GM12875 (cell line): ENCODE results near the gene EDRF1.

Source experiments
- H3K4me3 ChIP-seq: one replicate; pipeline ENCODE4 v1.5.1; 2011; ENCODE audit warnings: low read depth, low read length, control low read depth
- TF ChIP-seq, protein P1 (sequence below): IDR thresholded peaks from 2 replicates; pipeline ENCODE4 v1.5.1; 2011; ENCODE audit warnings: low read depth, mild to moderate bottlenecking, control low read depth, inconsistent platforms, low read length, moderate library complexity, borderline replicate concordance; ENCODE audit not compliant: insufficient read depth

Gene EDRF1

DNA sequence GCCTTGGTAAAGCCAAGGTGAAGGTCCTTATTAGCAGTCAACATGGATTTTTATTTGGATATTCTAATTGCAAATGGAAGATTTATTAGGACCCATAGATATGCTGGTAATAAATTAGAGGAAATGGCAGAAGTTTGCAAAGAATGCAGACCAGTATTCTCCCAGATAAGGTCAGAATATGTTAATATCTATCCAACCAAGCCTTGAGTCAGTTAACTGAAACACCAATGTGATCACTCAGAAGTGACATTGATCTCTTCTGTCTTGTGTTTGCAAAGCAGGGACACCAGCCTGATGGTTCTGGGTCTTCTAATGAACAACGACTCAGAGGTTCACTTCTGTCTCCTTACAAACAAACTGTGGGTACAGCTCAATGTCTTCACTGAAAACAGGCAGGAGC, 82.1 kb downstream of the EDRF1 start:
- no peak overlapping the region for H3K4me3 ChIP-seq
- TF ChIP-seq, protein P1, sequence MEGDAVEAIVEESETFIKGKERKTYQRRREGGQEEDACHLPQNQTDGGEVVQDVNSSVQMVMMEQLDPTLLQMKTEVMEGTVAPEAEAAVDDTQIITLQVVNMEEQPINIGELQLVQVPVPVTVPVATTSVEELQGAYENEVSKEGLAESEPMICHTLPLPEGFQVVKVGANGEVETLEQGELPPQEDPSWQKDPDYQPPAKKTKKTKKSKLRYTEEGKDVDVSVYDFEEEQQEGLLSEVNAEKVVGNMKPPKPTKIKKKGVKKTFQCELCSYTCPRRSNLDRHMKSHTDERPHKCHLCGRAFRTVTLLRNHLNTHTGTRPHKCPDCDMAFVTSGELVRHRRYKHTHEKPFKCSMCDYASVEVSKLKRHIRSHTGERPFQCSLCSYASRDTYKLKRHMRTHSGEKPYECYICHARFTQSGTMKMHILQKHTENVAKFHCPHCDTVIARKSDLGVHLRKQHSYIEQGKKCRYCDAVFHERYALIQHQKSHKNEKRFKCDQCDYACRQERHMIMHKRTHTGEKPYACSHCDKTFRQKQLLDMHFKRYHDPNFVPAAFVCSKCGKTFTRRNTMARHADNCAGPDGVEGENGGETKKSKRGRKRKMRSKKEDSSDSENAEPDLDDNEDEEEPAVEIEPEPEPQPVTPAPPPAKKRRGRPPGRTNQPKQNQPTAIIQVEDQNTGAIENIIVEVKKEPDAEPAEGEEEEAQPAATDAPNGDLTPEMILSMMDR, result no peak

DNA sequence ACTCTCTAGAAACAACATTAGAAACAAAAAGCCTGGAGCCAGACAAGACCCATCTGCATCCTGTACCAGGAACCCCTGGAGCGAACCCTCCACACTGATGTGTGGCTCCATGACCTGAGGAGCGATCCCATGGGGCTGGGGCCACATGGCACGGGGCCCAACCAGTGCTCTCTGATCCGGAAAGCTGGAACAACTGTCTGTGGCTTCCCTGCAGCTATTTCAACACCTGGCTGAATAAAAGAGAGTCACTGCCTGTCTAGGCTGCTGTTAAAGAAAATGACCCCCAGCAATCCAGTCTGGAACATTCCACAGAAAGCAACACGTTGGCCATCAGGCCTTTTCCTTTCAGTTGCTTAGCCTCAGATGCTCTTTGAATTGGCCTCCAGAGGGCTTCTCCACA, 82.6 kb downstream of the EDRF1 start:
- H3K4me3 ChIP-seq, result no peak overlapping the region
- TF ChIP-seq, protein P1, result no peak

DNA sequence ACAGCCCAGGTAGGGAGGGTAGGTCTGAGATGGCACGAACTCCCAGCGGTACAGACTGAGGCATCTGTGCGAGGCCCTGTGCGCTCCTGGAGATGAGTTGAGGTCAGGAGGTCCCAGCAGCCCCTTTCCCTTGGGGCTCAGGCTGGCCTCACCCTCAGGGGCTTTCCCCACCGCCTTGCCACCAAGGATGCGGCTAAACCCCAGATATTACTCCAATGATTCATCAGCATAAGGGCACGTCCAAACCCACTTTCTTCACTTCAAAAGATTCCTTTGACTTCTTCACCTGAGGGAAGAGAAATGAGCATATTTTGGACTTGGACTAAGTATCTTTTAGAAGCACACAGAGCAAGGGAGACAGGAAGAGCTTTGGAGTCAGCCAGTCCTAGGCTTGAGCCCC, 83.2 kb downstream of the EDRF1 start:
- H3K4me3 ChIP-seq, result no peak overlapping the region
- TF ChIP-seq, protein P1, result no peak

DNA sequence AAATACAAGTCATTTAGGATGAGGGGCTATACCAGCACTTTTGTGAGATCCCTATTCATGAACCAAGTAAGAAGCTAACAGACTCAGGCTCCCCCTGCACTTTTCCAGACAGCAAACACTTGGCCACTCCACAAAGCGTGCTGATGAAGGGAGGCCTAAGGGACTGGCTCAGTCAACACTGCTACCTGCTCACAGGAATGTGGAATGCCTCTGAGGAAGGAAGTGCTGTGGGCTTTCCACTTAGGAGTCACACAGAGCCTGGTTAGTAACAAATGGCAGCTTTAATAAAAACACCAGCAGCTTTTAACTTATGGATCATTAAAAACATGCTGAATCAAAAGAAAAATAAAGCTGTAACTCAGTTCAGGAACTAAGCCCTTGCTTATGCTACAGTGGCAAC, 88.5 kb downstream of the EDRF1 start:
- TF ChIP-seq, protein P1, result no peak

DNA sequence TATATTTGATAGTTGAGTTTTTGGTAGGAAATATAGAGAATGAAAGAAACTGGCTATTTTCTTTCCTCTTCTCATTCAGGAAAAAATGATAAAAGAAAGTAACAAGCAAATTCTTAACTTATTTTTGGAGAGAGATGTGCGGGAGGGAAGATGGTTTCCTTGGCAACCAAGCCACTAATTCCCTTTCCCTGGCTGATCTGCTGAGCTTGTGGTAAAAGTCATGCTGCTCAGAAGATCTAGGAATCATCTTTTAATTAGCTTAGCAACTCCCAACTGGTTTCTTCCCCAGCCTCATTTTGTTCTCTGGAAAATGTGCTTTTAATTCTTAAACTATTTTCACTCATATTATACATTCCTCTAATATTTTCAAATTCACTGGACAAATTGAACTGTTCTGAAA, 91.7 kb downstream of the EDRF1 start:
- no peak overlapping the region for H3K4me3 ChIP-seq
- TF ChIP-seq, protein P1, result no peak

More for the DNA sequence above, 88.5 kb downstream of the EDRF1 start:
- no peak overlapping the region for H3K4me3 ChIP-seq

DNA sequence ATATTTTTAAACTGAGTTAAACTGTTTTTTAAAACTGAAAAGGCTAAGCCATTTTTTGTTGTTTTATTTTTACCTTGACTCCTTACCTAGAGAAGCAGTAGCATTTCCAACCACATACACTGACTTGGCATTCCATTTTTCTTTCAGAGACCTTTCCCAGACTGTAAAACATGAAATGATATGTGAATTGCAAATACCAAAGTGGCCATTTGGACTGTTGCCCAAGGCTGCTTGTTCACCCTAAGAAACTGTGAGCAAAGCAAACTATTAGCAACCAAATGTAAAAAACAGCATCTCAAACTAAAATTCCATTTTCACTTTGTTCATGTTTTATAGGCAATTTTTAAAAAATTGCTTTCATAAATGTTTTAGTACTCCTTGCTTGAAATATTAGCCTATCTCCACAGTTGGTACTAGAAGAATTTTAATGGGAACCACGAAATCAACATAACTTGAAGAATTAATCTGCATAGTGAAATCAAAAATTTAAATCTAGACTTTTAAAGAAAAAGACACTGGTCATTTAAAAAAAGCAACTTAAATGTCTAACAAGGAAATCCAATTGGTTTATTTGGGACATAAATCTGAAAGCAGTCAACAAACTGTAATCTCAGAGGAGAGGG, 92.7 kb downstream of the EDRF1 start:
- no peak overlapping the region for H3K4me3 ChIP-seq
- TF ChIP-seq, protein P1, result no peak
